OCI-LY1 (cell line): ENCODE results near the gene CLIP3.
"Not testable (repeated sequence)": the region's sequence is repeated elsewhere in the genome, so short reads cannot be mapped to it uniquely, and the experiment has no call there.

Experiments used
- H2AFZ ChIP-seq: fragments of 200-600 bp; sonication (generic), shearing (Covaris generic); 2 replicates; pipeline ENCODE4 v1.6.0; 2014; ENCODE audit warnings: antibody characterized with exemption, mild to moderate bottlenecking, low read length
- H3F3A ChIP-seq: fragments of 200-600 bp; sonication (generic), shearing (Covaris generic); 2 replicates; pipeline ENCODE4 v1.6.0; 2014; ENCODE audit warnings: mild to moderate bottlenecking, antibody characterized with exemption, low read length, moderate library complexity; ENCODE audit not compliant: insufficient read depth
- H3K27ac ChIP-seq: fragments of 200-600 bp; sonication (generic); 2 replicates; pipeline ENCODE4 v1.5.1; 2014; ENCODE audit warnings: low read length, mixed run types, mild to moderate bottlenecking, low read depth; ENCODE audit not compliant: poor library complexity, severe bottlenecking
- H3K27me3 ChIP-seq: fragments of 200-600 bp; sonication (generic); 2 replicates; pipeline ENCODE4 v1.6.0; 2014; ENCODE audit warnings: antibody characterized with exemption, mild to moderate bottlenecking, low read length, moderate library complexity; ENCODE audit not compliant: insufficient read depth
- H3K36me3 ChIP-seq: fragments of 200-600 bp; sonication (generic); 2 replicates; pipeline ENCODE4 v1.6.1; 2014; ENCODE audit warnings: mild to moderate bottlenecking, antibody characterized with exemption, low read length, moderate library complexity, mixed read lengths; ENCODE audit not compliant: insufficient read depth
- H3K4me1 ChIP-seq: fragments of 200-600 bp; sonication (generic); 2 replicates; pipeline ENCODE4 v1.5.1; 2014; ENCODE audit warnings: mild to moderate bottlenecking, low read length, moderate library complexity; ENCODE audit not compliant: insufficient read depth, severe bottlenecking
- H3K4me2 ChIP-seq: fragments of 200-600 bp; sonication (generic), shearing (Covaris generic); 2 replicates; pipeline ENCODE4 v1.6.1; 2014; ENCODE audit warnings: low read length
- H3K4me3 ChIP-seq: fragments of 200-600 bp; sonication (generic); 2 replicates; pipeline ENCODE4 v1.5.1; 2014; ENCODE audit warnings: low read length, low read depth, mild to moderate bottlenecking, mixed read lengths; ENCODE audit not compliant: poor library complexity, severe bottlenecking
- H3K79me2 ChIP-seq: fragments of 200-600 bp; shearing (Covaris generic); 2 replicates; pipeline ENCODE4 v1.6.1; 2016; ENCODE audit warnings: mixed run types, low read length, mixed read lengths; ENCODE audit not compliant: insufficient read depth
- H3K9ac ChIP-seq: fragments of 200-600 bp; sonication (generic), shearing (Covaris generic); 2 replicates; pipeline ENCODE4 v1.6.1; 2014; ENCODE audit warnings: mild to moderate bottlenecking, low read length, mixed read lengths
- H3K9me2 ChIP-seq: fragments of 200-600 bp; sonication (generic), shearing (Covaris generic); 2 replicates; pipeline ENCODE4 v1.6.1; 2014; ENCODE audit warnings: low read depth, mild to moderate bottlenecking, low read length, mixed read lengths
- H3K9me3 ChIP-seq: fragments of 200-600 bp; shearing (Covaris generic); 2 replicates; pipeline ENCODE4 v1.6.1; 2014; ENCODE audit warnings: low read length, mixed read lengths
- H4K20me1 ChIP-seq: fragments of 200-600 bp; sonication (generic), shearing (Covaris generic); 2 replicates; pipeline ENCODE4 v1.6.0; 2016; ENCODE audit warnings: mild to moderate bottlenecking, low read length; ENCODE audit not compliant: insufficient read depth
- EZH2 ChIP-seq: fragments of 200-600 bp; sonication (generic), shearing (Covaris generic); IDR thresholded peaks from 2 replicates; pipeline ENCODE4 v1.8.0; 2017; ENCODE audit warnings: borderline replicate concordance, mixed run types, mild to moderate bottlenecking, antibody characterized with exemption, low read length, moderate library complexity, mixed read lengths
- TF ChIP-seq, protein P1 (sequence below): fragments of 200-600 bp; sonication (generic), shearing (Covaris generic); IDR thresholded peaks from 2 replicates; pipeline ENCODE4 v1.5.1; 2017; ENCODE audit warnings: mild to moderate bottlenecking, antibody characterized with exemption, low read length, moderate library complexity, mixed read lengths

The CLIP3 gene

DNA sequence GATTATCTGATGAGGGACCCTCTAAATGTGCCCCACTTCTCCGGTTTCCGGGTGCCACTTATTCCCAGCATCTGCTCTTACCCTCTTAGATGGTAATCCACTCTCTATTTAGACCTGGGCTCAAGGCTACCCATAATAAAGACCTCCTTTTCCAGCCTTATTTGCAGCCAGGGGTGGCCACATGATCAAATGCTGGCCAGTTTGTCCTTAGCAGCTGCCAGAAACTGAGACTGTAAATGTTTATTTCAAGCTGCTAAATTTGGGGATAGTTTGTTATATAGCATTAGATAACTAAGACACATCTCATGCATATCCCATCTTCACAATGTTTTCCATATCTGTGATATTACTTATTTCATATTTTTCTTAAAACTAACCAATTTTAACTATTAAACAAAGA, 11.3 kb upstream of the CLIP3 start:
- no peaks in the 10 kb centered on the region for H3K79me2 ChIP-seq
- no peak overlapping the region for H3K4me2 ChIP-seq
- H3K27ac ChIP-seq, result no peak overlapping the region
- H3K9ac ChIP-seq, result no peak overlapping the region
- H3K4me3 ChIP-seq, result no peak overlapping the region
- no peaks in the 10 kb centered on the region for H3K36me3 ChIP-seq
- H4K20me1 ChIP-seq, result no peaks in the 10 kb centered on the region
- no peaks in the 10 kb centered on the region for H3K9me3 ChIP-seq
- H3K4me1 ChIP-seq, result no peaks in the 10 kb centered on the region
- no peak for TF ChIP-seq EZH2
- TF ChIP-seq, protein P1, sequence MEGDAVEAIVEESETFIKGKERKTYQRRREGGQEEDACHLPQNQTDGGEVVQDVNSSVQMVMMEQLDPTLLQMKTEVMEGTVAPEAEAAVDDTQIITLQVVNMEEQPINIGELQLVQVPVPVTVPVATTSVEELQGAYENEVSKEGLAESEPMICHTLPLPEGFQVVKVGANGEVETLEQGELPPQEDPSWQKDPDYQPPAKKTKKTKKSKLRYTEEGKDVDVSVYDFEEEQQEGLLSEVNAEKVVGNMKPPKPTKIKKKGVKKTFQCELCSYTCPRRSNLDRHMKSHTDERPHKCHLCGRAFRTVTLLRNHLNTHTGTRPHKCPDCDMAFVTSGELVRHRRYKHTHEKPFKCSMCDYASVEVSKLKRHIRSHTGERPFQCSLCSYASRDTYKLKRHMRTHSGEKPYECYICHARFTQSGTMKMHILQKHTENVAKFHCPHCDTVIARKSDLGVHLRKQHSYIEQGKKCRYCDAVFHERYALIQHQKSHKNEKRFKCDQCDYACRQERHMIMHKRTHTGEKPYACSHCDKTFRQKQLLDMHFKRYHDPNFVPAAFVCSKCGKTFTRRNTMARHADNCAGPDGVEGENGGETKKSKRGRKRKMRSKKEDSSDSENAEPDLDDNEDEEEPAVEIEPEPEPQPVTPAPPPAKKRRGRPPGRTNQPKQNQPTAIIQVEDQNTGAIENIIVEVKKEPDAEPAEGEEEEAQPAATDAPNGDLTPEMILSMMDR, result no peak
- H3K9me2 ChIP-seq, result no peaks in the 10 kb centered on the region
- no peak overlapping the region for H2AFZ ChIP-seq
- H3K27me3 ChIP-seq, result no peaks in the 10 kb centered on the region
- H3F3A ChIP-seq, result no peaks in the 10 kb centered on the region

DNA sequence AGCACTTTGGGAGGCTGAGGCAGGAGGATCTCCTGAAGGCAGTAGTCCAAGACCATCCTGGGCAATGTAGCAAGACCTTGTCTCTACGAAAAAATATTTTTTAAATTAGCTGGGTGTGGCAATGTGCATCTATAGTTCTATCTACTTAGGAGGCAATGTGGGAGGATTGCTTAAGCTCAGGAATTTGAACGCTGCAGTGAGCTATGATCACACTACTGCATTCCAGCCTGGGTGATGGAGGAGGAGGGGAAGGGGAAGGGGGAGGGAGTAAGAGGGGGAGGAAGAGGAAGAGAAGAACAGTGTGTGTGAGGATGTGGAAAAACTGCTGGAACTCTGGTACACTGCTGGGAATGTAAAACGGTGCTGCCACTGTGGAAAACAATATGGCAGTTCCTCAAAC, 9.2 kb upstream of the CLIP3 start:
- no peaks in the 10 kb centered on the region for H3K9me3 ChIP-seq
- H3K9me2 ChIP-seq, result no peaks in the 10 kb centered on the region
- no peak overlapping the region for H3K9ac ChIP-seq
- TF ChIP-seq EZH2, result no peak
- TF ChIP-seq, protein P1, result no peak
- no peaks in the 10 kb centered on the region for H3K79me2 ChIP-seq
- H3K36me3 ChIP-seq, result no peaks in the 10 kb centered on the region
- no peaks in the 10 kb centered on the region for H3K27me3 ChIP-seq
- no peak overlapping the region for H3K4me2 ChIP-seq
- no peaks in the 10 kb centered on the region for H4K20me1 ChIP-seq
- no peak overlapping the region for H3K4me3 ChIP-seq
- no peak overlapping the region for H3K27ac ChIP-seq
- H3F3A ChIP-seq, result no peaks in the 10 kb centered on the region
- no peak overlapping the region for H2AFZ ChIP-seq
- no peaks in the 10 kb centered on the region for H3K4me1 ChIP-seq

DNA sequence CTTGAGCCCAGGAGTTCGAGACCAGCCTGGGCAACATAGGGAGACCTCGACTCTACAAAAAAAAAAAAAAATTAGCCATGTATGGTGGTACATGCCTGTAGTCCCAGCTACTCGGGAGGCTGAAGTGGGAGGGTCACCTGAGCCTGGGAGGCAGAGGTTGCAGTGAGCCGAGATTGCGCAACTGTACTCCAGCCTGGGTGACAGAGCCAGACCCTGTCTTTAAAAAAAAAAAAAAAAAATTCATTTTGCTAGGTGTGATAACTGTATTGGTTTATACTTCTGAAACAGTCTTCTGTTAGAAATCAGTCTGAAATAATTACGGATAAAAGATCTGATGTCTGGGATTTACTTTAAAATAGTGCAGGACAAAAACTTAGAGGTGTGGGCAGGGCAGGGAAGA, 8.4 kb upstream of the CLIP3 start:
- not testable (repeated sequence) for H3K4me2 ChIP-seq, H3K36me3 ChIP-seq, H3K27ac ChIP-seq, H4K20me1 ChIP-seq, H3K9me2 ChIP-seq, H3K27me3 ChIP-seq, H2AFZ ChIP-seq, H3K9ac ChIP-seq, H3K4me1 ChIP-seq, H3K4me3 ChIP-seq, H3K79me2 ChIP-seq, H3K9me3 ChIP-seq, H3F3A ChIP-seq

DNA sequence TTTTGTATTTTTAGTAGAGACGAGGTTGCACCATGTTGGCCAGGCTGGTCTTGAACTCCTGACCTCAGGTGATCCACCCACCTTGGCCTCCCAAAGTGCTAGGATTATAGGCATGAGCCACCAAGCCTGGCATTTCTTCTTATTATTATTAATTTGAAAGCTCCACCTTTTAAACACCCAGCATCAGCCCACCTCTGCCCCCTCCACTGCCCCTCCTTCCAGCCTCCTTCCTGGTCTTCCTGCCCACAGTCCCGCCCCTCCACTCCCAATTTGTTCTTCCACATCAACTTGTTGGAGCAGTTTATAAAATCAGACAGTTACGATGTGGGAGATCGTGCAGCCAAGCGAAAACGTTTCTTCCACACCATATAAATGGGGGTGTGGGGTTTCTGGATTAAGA, 7.8 kb upstream of the CLIP3 start:
- H3K27me3 ChIP-seq, result no peaks in the 10 kb centered on the region
- H3K27ac ChIP-seq, result no peak overlapping the region
- H4K20me1 ChIP-seq, result no peaks in the 10 kb centered on the region
- H3K9me3 ChIP-seq, result no peaks in the 10 kb centered on the region
- H3K4me1 ChIP-seq, result no peaks in the 10 kb centered on the region
- H3K79me2 ChIP-seq, result no peaks in the 10 kb centered on the region
- TF ChIP-seq, protein P1, result no peak
- no peak for TF ChIP-seq EZH2
- no peak overlapping the region for H3K9ac ChIP-seq
- no peak overlapping the region for H3K4me2 ChIP-seq
- H2AFZ ChIP-seq, result no peak overlapping the region
- no peaks in the 10 kb centered on the region for H3F3A ChIP-seq
- no peaks in the 10 kb centered on the region for H3K36me3 ChIP-seq
- H3K9me2 ChIP-seq, result no peaks in the 10 kb centered on the region
- H3K4me3 ChIP-seq, result no peak overlapping the region
